Measurements from ENCODE around the gene GTF3C1.

The GTF3C1 gene

GRCh38 chr16:27518226-27518625 is 31.5 kb downstream of the GTF3C1 start:
- no peak for DNase-seq (ENCODE audit: low read depth)

GRCh38 chr16:27517664-27518063 is 32.0 kb downstream of the GTF3C1 start:
- DNase-seq (ENCODE audit: low read depth), result no peak

- no peak for DNase-seq (ENCODE audit: low read depth)
Observed at GRCh38 chr16:27516365-27516764, 33.3 kb downstream of the GTF3C1 start.

- DNase-seq (ENCODE audit: low read depth), result no peak
Observed at GRCh38 chr16:27515874-27516353, 33.8 kb downstream of the GTF3C1 start.

GRCh38 chr16:27514806-27515205 is 34.9 kb downstream of the GTF3C1 start:
- no peak for DNase-seq (ENCODE audit: low read depth)

- DNase-seq (ENCODE audit: low read depth), result no peak
Observed at GRCh38 chr16:27511657-27512448, 37.9 kb downstream of the GTF3C1 start.

- DNase-seq (ENCODE audit: low read depth), result no peak
Observed at GRCh38 chr16:27508476-27508875, 41.2 kb downstream of the GTF3C1 start.

GRCh38 chr16:27506771-27507170 is 42.9 kb downstream of the GTF3C1 start:
- DNase-seq (ENCODE audit: low read depth), result no peak

- DNase-seq (ENCODE audit: low read depth), result no peak
Observed at GRCh38 chr16:27505297-27506236, 44.1 kb downstream of the GTF3C1 start.

- DNase-seq (ENCODE audit: low read depth), result no peak
Observed at GRCh38 chr16:27503662-27504061, 46.1 kb downstream of the GTF3C1 start.

- no peak for DNase-seq (ENCODE audit: low read depth)
Observed at GRCh38 chr16:27500801-27501200, 48.9 kb downstream of the GTF3C1 start.

GRCh38 chr16:27499659-27500055 is 50.1 kb downstream of the GTF3C1 start:
- DNase-seq (ENCODE audit: low read depth), result no peak

GRCh38 chr16:27498916-27499658 is 50.6 kb downstream of the GTF3C1 start:
- no peak for DNase-seq (ENCODE audit: low read depth)

GRCh38 chr16:27498031-27498825 is 51.5 kb downstream of the GTF3C1 start:
- no peak for DNase-seq (ENCODE audit: low read depth)

- DNase-seq (ENCODE audit: low read depth), result no peak
Observed at GRCh38 chr16:27495191-27495590, 54.5 kb downstream of the GTF3C1 start.

- no peak for DNase-seq (ENCODE audit: low read depth)
Observed at GRCh38 chr16:27492588-27492979, 57.1 kb downstream of the GTF3C1 start.

GRCh38 chr16:27491894-27492587 is 57.7 kb downstream of the GTF3C1 start:
- no peak for DNase-seq (ENCODE audit: low read depth)

GRCh38 chr16:27489906-27490305 is 59.8 kb downstream of the GTF3C1 start:
- DNase-seq (ENCODE audit: low read depth), result no peak

- no peak for DNase-seq (ENCODE audit: low read depth)
Observed at GRCh38 chr16:27489421-27489820, 60.3 kb downstream of the GTF3C1 start.

GRCh38 chr16:27486760-27487159 is 63.0 kb downstream of the GTF3C1 start:
- no peak for DNase-seq (ENCODE audit: low read depth)

- no peak for DNase-seq (ENCODE audit: low read depth)
Observed at GRCh38 chr16:27486344-27486743, 63.4 kb downstream of the GTF3C1 start.

Data from stimulated activated CD8-positive, alpha-beta memory T cell treated with anti-CD3 and anti-CD28 coated beads, Interleukin-12 subunit alpha, Interleukin-12 subunit beta, amount 100 ng/mL, for 1 hour (primary cell).